ENCODE results near the gene MCTS1.
"Not testable (repeated sequence)": the region's sequence is repeated elsewhere in the genome, so short reads cannot be mapped to it uniquely, and the experiment has no call there.

The MCTS1 gene

GRCh38 chrX:120629667-120630537 is 26.0 kb downstream of the MCTS1 start, which contains the start of gene C1GALT1C1:
TSS of gene C1GALT1C1 (minus strand) at chrX:120630054. CDS start at chrX:120627166, 2,888 bp downstream.
- DNase-seq (ENCODE audit: low read depth) = peak; percentile 82

GRCh38 chrX:120638619-120639018 is 34.7 kb downstream of the MCTS1 start:
- DNase-seq (ENCODE audit: low read depth) = no peak

GRCh38 chrX:120642871-120643270 is 39.0 kb downstream of the MCTS1 start:
- DNase-seq (ENCODE audit: low read depth) = no peak

DNA sequence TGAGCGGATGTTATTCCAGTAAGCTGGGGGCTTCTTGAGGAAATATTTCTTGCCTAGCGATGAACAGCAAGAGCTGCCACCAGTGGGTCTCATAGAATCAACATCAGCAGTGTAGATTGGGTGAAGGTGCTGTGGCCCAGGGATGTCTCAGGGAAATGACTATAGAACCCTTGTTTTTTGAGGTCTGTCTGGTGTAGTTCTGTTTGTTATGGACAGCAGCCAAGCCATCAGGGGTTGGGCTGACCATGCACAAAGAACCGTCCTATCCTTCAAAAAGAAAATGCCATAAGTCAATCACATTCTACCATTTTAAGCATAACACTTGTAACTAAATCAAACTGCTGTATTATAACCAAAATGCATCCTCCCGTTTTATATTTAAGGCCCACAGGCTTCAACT is 43.2 kb downstream of the MCTS1 start:
- no peak for DNase-seq (ENCODE audit: low read depth)

DNA sequence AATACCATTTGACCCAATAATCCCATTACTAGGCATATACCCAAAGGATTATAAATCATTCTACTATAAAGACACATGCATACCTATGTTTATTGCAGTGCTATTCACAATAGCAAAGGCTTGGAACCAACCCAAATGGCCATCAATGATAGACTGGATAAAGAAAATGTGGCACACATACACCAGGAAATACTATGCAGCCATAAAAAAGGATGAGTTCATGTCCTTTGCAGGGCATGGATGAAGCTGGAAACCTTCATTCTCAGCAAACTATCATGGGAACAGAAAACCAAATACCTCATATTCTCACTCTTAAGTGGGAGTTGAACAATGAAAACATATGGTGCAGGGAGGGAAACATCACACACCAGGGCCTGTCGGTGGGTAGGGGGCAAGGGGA is 48.4 kb downstream of the MCTS1 start:
- DNase-seq (ENCODE audit: low read depth) = not testable (repeated sequence)

GRCh38 chrX:120653000-120653399 is 49.1 kb downstream of the MCTS1 start:
- DNase-seq (ENCODE audit: low read depth) = no peak

DNA sequence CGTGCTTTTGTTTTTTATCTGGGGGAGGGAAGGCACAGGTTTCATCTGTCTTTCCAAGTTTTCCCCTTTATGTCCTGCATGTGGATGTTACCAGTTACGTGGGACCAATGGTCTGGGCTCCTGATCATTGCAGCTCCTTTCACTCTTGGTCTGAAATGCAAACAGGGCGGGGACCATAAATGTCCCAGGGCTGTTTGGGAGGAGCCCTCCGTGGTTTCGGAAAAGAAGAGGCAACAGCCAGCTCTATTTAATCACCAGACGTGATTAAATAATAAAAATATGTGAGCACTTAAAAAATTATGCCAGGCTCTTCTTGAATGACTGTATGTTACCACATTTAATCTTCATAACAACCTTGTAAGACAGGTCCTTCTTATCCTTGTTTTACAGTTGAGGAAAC is 56.7 kb downstream of the MCTS1 start:
- no peak for DNase-seq (ENCODE audit: low read depth)

Data from activated T-cell treated with anti-CD3 and anti-CD28 coated beads for 1 hour (primary cell).